DND-41 (cell line): Measurements from ENCODE around the gene DDX25.

ENCODE experiments used
- ATAC-seq: fragments of 200-7000 bp; cut with Tn5 transposase; 3 replicates; pipeline ENCODE4 v1.9.1; 2021; ENCODE audit warnings: low read depth; ENCODE audit not compliant: insufficient read depth
- DNase-seq: peaks from one replicate; pipeline ENCODE4 v3.0.0-alpha.2; 2020
- H2AFZ ChIP-seq: 2 replicates; pipeline ENCODE4 v1.6.0; 2012; ENCODE audit warnings: low read depth, low read length
- H3K27ac ChIP-seq: 2 replicates; pipeline ENCODE4 v1.5.1; 2012; ENCODE audit warnings: low read length, inconsistent platforms
- H3K27me3 ChIP-seq: fragments of 200-600 bp; sonication (generic); 2 replicates; pipeline ENCODE4 v1.6.0; 2012; ENCODE audit warnings: low read length, mild to moderate bottlenecking, inconsistent platforms; ENCODE audit not compliant: insufficient read depth, poor library complexity
- H3K36me3 ChIP-seq: 2 replicates; pipeline ENCODE4 v1.5.1; 2012; ENCODE audit warnings: low read length, inconsistent platforms; ENCODE audit not compliant: insufficient read depth
- H3K4me1 ChIP-seq: 2 replicates; pipeline ENCODE4 v1.5.1; 2012; ENCODE audit warnings: mild to moderate bottlenecking, low read length; ENCODE audit not compliant: insufficient read depth
- H3K4me2 ChIP-seq: 2 replicates; pipeline ENCODE4 v1.6.0; 2012; ENCODE audit warnings: mild to moderate bottlenecking, moderate library complexity, low read length, inconsistent platforms; ENCODE audit not compliant: insufficient read depth
- H3K4me3 ChIP-seq, 2 experiments: fragments of 200-600 bp in 1 of 2; shearing (Covaris generic) in 1 of 2; 2 replicates each; pipeline ENCODE4 v1.5.1; 2012 to 2016; ENCODE audit warnings: inconsistent platforms in 2 of 2, low read length in 2 of 2, mild to moderate bottlenecking in 2 of 2, low read depth in 1 of 2, moderate library complexity in 1 of 2
- H3K79me2 ChIP-seq: 2 replicates; pipeline ENCODE4 v1.6.0; 2012; ENCODE audit warnings: low read length, inconsistent platforms; ENCODE audit not compliant: insufficient read depth
- H3K9ac ChIP-seq: 2 replicates; pipeline ENCODE4 v1.6.0; 2012; ENCODE audit warnings: low read depth, mild to moderate bottlenecking, inconsistent platforms, low read length, moderate library complexity
- H3K9me3 ChIP-seq: 2 replicates; pipeline ENCODE4 v1.5.1; 2012; ENCODE audit warnings: low read length, moderate library complexity, mild to moderate bottlenecking, inconsistent platforms; ENCODE audit not compliant: insufficient read depth, severe bottlenecking
- H4K20me1 ChIP-seq: 2 replicates; pipeline ENCODE4 v1.6.0; 2012; ENCODE audit warnings: low read length; ENCODE audit not compliant: insufficient read depth
- EZH2 ChIP-seq: IDR thresholded peaks from 3 replicates; pipeline ENCODE4 v1.6.1; 2012; ENCODE audit warnings: borderline replicate concordance, low read depth, mild to moderate bottlenecking, moderate library complexity, low read length, inconsistent platforms; ENCODE audit not compliant: severe bottlenecking
- TF ChIP-seq, protein P1 (sequence below): IDR thresholded peaks from 2 replicates; pipeline ENCODE4 v1.5.1; 2012; ENCODE audit warnings: borderline replicate concordance, low read length, moderate library complexity, mild to moderate bottlenecking; ENCODE audit not compliant: poor library complexity, severe bottlenecking; ENCODE audit errors: extremely low read depth

The DDX25 gene

DNA sequence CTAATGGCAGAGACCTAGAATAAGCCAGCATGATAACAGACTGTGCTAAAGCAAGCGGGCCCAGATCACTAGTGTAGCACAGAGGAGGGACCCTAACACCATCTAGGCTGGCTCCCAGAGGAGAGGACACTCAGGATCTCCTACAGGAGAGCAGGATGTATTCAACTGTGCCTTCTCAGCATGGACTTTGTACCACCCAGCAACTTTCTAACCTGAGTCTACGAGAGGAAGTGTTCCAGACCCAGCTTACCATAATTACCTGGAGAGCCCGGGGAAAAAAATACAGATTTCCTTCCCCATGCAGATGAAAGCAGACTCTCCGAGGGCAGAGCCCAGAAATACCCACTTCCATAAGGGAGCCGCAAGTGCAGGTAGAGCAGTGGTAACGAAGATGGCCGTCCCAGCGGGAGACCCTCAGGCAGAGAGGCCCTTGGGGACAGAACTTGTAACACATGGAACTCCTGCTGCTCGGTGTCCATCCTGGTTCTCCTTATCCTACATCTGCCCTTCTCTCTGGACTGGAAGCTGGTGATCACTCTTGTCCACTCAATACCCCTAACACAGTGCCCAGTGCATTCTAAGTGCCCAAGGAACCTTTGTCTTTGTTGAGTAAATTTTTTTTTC, 20.2 kb downstream of the DDX25 start:
- no peak overlapping the region for H2AFZ ChIP-seq
- H3K4me1 ChIP-seq: no peaks in the 10 kb centered on the region
- no peak overlapping the region for H3K4me2 ChIP-seq
- H3K4me3 ChIP-seq: no peak overlapping the region
- no peak overlapping the region for H3K27ac ChIP-seq
- H3K9ac ChIP-seq: no peak overlapping the region
- TF ChIP-seq, protein P1, sequence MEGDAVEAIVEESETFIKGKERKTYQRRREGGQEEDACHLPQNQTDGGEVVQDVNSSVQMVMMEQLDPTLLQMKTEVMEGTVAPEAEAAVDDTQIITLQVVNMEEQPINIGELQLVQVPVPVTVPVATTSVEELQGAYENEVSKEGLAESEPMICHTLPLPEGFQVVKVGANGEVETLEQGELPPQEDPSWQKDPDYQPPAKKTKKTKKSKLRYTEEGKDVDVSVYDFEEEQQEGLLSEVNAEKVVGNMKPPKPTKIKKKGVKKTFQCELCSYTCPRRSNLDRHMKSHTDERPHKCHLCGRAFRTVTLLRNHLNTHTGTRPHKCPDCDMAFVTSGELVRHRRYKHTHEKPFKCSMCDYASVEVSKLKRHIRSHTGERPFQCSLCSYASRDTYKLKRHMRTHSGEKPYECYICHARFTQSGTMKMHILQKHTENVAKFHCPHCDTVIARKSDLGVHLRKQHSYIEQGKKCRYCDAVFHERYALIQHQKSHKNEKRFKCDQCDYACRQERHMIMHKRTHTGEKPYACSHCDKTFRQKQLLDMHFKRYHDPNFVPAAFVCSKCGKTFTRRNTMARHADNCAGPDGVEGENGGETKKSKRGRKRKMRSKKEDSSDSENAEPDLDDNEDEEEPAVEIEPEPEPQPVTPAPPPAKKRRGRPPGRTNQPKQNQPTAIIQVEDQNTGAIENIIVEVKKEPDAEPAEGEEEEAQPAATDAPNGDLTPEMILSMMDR: no peak
- no peak for TF ChIP-seq EZH2
- H4K20me1 ChIP-seq: no peaks in the 10 kb centered on the region
- H3K9me3 ChIP-seq: no peaks in the 10 kb centered on the region
- H3K27me3 ChIP-seq: no peaks in the 10 kb centered on the region
- no peak for ATAC-seq
- no peaks in the 10 kb centered on the region for H3K79me2 ChIP-seq
- no peaks in the 10 kb centered on the region for H3K36me3 ChIP-seq
- DNase-seq: no peak

DNA sequence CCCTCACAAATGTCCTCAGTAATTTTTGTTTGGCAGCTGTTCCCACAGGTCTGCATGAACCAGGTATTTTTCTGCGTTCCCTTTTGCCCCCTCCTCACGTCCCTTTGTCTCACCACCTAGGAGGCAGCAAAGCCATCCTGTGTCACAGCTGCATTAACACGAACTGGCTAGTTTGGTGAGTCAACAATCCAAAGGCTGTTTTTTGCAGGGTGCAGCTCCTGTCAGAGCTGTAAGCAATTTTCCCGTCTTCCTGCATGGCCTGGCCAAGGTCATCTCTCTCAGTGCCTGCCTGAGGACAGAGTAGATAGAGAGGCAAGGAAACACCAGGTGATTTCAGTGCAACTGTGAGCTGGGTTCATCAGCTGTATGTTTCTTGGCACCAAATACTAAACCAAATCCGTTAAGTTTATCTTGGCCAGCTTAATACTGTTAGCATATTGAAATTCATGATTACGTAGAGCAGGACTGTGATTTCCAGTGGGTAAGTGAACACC, 21.0 kb downstream of the DDX25 start:
- DNase-seq (no peak), ATAC-seq (no peak)
- H3K27ac ChIP-seq: no peak overlapping the region

DNA sequence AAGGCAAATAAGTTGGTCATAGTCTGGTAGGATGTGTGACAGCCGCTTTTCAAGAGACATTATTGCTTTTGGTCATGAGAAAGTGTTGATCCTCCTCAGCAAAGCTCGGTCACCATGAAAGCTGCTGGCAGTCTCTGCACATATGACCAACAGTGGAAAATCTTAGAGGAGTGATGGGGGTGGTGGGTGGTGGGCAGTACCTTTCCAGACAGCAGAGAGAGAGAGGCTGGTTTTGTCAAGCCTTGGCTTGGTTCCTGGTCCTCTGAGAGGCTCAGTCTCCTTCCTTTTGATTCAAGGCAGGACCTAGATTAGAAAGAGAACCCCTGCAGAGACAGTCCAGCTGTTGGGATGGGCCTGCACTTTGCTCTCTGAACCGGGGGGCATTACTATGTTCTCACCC, 21.5 kb downstream of the DDX25 start:
- no peaks in the 10 kb centered on the region for H4K20me1 ChIP-seq
- H3K79me2 ChIP-seq: no peaks in the 10 kb centered on the region
- ATAC-seq: no peak
- TF ChIP-seq EZH2: no peak
- TF ChIP-seq, protein P1: no peak
- H3K9me3 ChIP-seq: no peaks in the 10 kb centered on the region
- no peak overlapping the region for H3K27ac ChIP-seq
- H3K4me3 ChIP-seq: no peak overlapping the region
- no peaks in the 10 kb centered on the region for H3K4me1 ChIP-seq
- H3K36me3 ChIP-seq: no peaks in the 10 kb centered on the region
- H3K9ac ChIP-seq: no peak overlapping the region
- no peaks in the 10 kb centered on the region for H3K27me3 ChIP-seq
- H3K4me2 ChIP-seq: no peak overlapping the region
- no peak overlapping the region for H2AFZ ChIP-seq
- no peak for DNase-seq

More for the DNA sequence above, 21.0 kb downstream of the DDX25 start:
- Histone ChIP-seq H3K27me3 (no peaks in the 10 kb centered on the region), H3K79me2 (no peaks in the 10 kb centered on the region), H3K36me3 (no peaks in the 10 kb centered on the region), H3K4me1 (no peaks in the 10 kb centered on the region), H3K9ac (no peak overlapping the region), H3K4me3 (no peak overlapping the region), H3K4me2 (no peak overlapping the region), H3K9me3 (no peaks in the 10 kb centered on the region), H4K20me1 (no peaks in the 10 kb centered on the region), H2AFZ (no peak overlapping the region)
- TF ChIP-seq, protein P1: no peak
- TF ChIP-seq EZH2: no peak

DNA sequence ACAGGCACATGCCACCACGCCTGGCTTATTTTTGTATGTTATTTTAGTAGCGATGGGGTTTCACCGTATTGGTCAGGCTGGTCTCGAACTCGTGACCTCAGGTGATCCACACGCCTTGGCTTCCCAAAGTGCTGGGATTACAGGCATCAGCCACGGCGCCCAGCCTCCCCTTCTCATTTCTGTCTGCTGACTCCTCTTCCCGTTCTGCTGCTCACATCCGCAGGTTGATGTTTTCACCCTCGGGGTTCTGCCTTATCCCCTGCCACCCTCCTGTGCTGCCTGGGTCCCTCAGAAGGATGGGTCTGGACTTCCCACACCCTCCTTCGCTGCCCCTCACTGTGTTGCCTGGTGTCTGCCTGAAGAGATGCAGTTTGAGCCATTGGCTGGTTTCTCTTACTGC, 22.4 kb downstream of the DDX25 start:
- Histone ChIP-seq H3K27me3 (peaks cover 3% of the 10 kb centered on the region), H3K27ac (no peak overlapping the region), H3K79me2 (no peaks in the 10 kb centered on the region), H3K9ac (no peak overlapping the region), H3K4me1 (no peaks in the 10 kb centered on the region), H3K9me3 (no peaks in the 10 kb centered on the region), H3K4me3 (no peak overlapping the region), H2AFZ (no peak overlapping the region), H3K36me3 (no peaks in the 10 kb centered on the region), H3K4me2 (no peak overlapping the region), H4K20me1 (no peaks in the 10 kb centered on the region)
- TF ChIP-seq, protein P1: no peak
- TF ChIP-seq EZH2: no peak
- ATAC-seq (no peak), DNase-seq (no peak)
